Tibial nerve (tissue), 3 donors: ENCODE measurements around the gene KANK2.

Experiments
- EP300 ChIP-seq, 2 donors: sonication (generic); formaldehyde crosslinking; IDR thresholded peaks; one replicate each; pipeline ENCODE4 v1.6.1; 2017; ENCODE audit warnings: antibody characterized with exemption in 2 of 2, mild to moderate bottlenecking in 1 of 2
- POLR2A ChIP-seq, 2 donors: fragments of 450-650 bp; IDR thresholded peaks; one replicate each; pipeline ENCODE4 v1.6.1; 2017; ENCODE audit warnings: antibody characterized with exemption in 2 of 2, mild to moderate bottlenecking in 2 of 2, moderate library complexity in 2 of 2

GRCh38 chr19:11223200-11223599, 25.9 kb upstream of the KANK2 start:
- TF ChIP-seq EP300 (IDR thresholded peaks at IDR 0.05) (no peak), POLR2A (IDR thresholded peaks at IDR 0.05) (no peak)
